GM23338 (cell line): ENCODE results near the gene MYOF. TPM values are rescaled to one million over a fixed set of nuclear protein-coding genes. Genes with fewer than 3 reads are reported as not detected.

Experiments used
- ATAC-seq: fragments of 200-7000 bp; cut with Tn5 transposase; 3 replicates; pipeline ENCODE4 v1.9.1; 2020
- DNase-seq: peaks from one replicate; pipeline ENCODE4 v3.0.0-alpha.2; 2015; ENCODE audit warnings: low spot score
- H2AFZ ChIP-seq: fragments of 200-600 bp; sonication (generic); 2 replicates; pipeline ENCODE4 v1.8.0; 2016; ENCODE audit warnings: antibody characterized with exemption, mild to moderate bottlenecking, moderate library complexity
- H3F3A ChIP-seq: fragments of 200-600 bp; sonication (generic); replicated peaks from 2 replicates; pipeline ENCODE4 v1.8.0; 2017; ENCODE audit warnings: antibody characterized with exemption, mixed run types, low read depth
- H3K27ac ChIP-seq: fragments of 200-600 bp; sonication (generic); 2 replicates; pipeline ENCODE4 v1.6.1; 2016; ENCODE audit warnings: low read depth
- H3K27me3 ChIP-seq: fragments of 200-600 bp; sonication (generic); 2 replicates; pipeline ENCODE4 v1.8.0; 2016; ENCODE audit warnings: mild to moderate bottlenecking, mixed run types, moderate library complexity; ENCODE audit not compliant: insufficient read depth
- H3K36me3 ChIP-seq: fragments of 200-600 bp; sonication (generic); 2 replicates; pipeline ENCODE4 v1.8.0; 2016; ENCODE audit warnings: mild to moderate bottlenecking; ENCODE audit not compliant: insufficient read depth
- H3K4me1 ChIP-seq: fragments of 200-600 bp; sonication (generic); 2 replicates; pipeline ENCODE4 v1.8.0; 2016; ENCODE audit warnings: mild to moderate bottlenecking, moderate library complexity; ENCODE audit not compliant: insufficient read depth
- H3K4me2 ChIP-seq: fragments of 200-600 bp; sonication (generic); 2 replicates; pipeline ENCODE4 v1.7.1; 2017; ENCODE audit warnings: mixed run types
- H3K4me3 ChIP-seq: fragments of 200-600 bp; sonication (generic); 2 replicates; pipeline ENCODE4 v1.6.1; 2016; ENCODE audit warnings: mixed run types
- H3K79me2 ChIP-seq: fragments of 200-600 bp; sonication (generic); replicated peaks from 2 replicates; pipeline ENCODE4 v1.8.0; 2017; ENCODE audit warnings: mild to moderate bottlenecking; ENCODE audit not compliant: insufficient read depth
- H3K9me2 ChIP-seq: fragments of 200-600 bp; sonication (generic); 2 replicates; pipeline ENCODE4 v1.8.0; 2017; ENCODE audit not compliant: insufficient read depth
- H4K20me1 ChIP-seq: fragments of 200-600 bp; sonication (generic); replicated peaks from 2 replicates; pipeline ENCODE4 v1.8.0; 2017; ENCODE audit warnings: mild to moderate bottlenecking; ENCODE audit not compliant: insufficient read depth
- H3K27ac Mint-ChIP-seq: 2 replicates; pipeline ENCODE4 v1.8.0; 2020; ENCODE audit warnings: inconsistent platforms, mild to moderate bottlenecking, moderate library complexity, mixed read lengths
- H3K27me3 Mint-ChIP-seq: 3 replicates; pipeline ENCODE4 v1.8.0; 2022; ENCODE audit warnings: low read depth, mild to moderate bottlenecking, moderate library complexity, mixed read lengths, inconsistent platforms; ENCODE audit not compliant: insufficient read depth, poor library complexity
- H3K36me3 Mint-ChIP-seq: 3 replicates; pipeline ENCODE4 v1.8.0; 2021; ENCODE audit warnings: low read depth, mild to moderate bottlenecking, inconsistent platforms, moderate library complexity, mixed read lengths
- H3K4me1 Mint-ChIP-seq: 3 replicates; pipeline ENCODE4 v1.8.0; 2020; ENCODE audit warnings: mild to moderate bottlenecking, inconsistent platforms, mixed read lengths
- H3K4me3 Mint-ChIP-seq: 3 replicates; pipeline ENCODE4 v1.8.0; 2021; ENCODE audit warnings: moderate library complexity, mild to moderate bottlenecking, inconsistent platforms, mixed read lengths
- H3K9me3 Mint-ChIP-seq: 3 replicates; pipeline ENCODE4 v1.8.0; 2020; ENCODE audit warnings: moderate library complexity, mild to moderate bottlenecking, inconsistent platforms, mixed read lengths
- EZH2 ChIP-seq: fragments of 200-600 bp; sonication (generic); IDR thresholded peaks from one replicate; pipeline ENCODE4 v1.8.0; 2017; ENCODE audit warnings: antibody characterized with exemption, mild to moderate bottlenecking, low read depth; ENCODE audit not compliant: unreplicated experiment
- EZH2phosphoT487 ChIP-seq: fragments of 200-600 bp; sonication (generic); IDR thresholded peaks from one replicate; pipeline ENCODE4 v1.8.1; 2018; ENCODE audit warnings: antibody characterized with exemption; ENCODE audit not compliant: unreplicated experiment
- JUNB ChIP-seq: IDR thresholded peaks from one replicate; pipeline ENCODE4 v1.6.1; 2016; ENCODE audit warnings: antibody characterized with exemption; ENCODE audit not compliant: unreplicated experiment
- NANOG ChIP-seq: IDR thresholded peaks from 2 replicates; pipeline ENCODE4 v1.6.1; 2016; ENCODE audit warnings: antibody characterized with exemption, borderline replicate concordance
- POLR2AphosphoS5 ChIP-seq: IDR thresholded peaks from 2 replicates; pipeline ENCODE4 v1.6.1; 2016; ENCODE audit warnings: antibody characterized with exemption, low read depth
- ZNF331 ChIP-seq: fragments of 250-450 bp; sonication (Bioruptor Pico); IDR thresholded peaks from 2 replicates; pipeline ENCODE4 v1.5.0; 2020; ENCODE audit warnings: low read depth, mild to moderate bottlenecking, moderate library complexity
- ZNF462 ChIP-seq: fragments of 250-450 bp; sonication (Bioruptor Pico); IDR thresholded peaks from 2 replicates; pipeline ENCODE4 v1.5.0; 2020; ENCODE audit warnings: mild to moderate bottlenecking, moderate library complexity
- polyA plus RNA-seq: library from polyadenylated mRNA; unstranded; fragments of >200 nt; fragmentation: Nextera tagmentation; extraction: Ambion mirVana; gene quantifications from 2 replicates; pipeline ENCODE4 v1.2.1, GENCODE V29; 2016
- total RNA-seq: library from RNA; depleted of rRNA; stranded (reverse); fragments of >200 nt; shearing (Covaris generic); gene quantifications from 2 replicates; pipeline ENCODE4 v1.2.3, GENCODE V29; 2014
- TF ChIP-seq, protein P1 (sequence below): IDR thresholded peaks from one replicate; pipeline ENCODE4 v1.6.1; 2018; ENCODE audit warnings: antibody characterized with exemption; ENCODE audit not compliant: unreplicated experiment
- TF ChIP-seq, protein P2 (sequence below): IDR thresholded peaks from 2 replicates; pipeline ENCODE4 v1.6.1; 2016; ENCODE audit warnings: antibody characterized with exemption

MYOF gene
- total and polyA plus RNA-seq, 2 experiments from 2014 or later = 0.82 to 1.4 TPM

DNA sequence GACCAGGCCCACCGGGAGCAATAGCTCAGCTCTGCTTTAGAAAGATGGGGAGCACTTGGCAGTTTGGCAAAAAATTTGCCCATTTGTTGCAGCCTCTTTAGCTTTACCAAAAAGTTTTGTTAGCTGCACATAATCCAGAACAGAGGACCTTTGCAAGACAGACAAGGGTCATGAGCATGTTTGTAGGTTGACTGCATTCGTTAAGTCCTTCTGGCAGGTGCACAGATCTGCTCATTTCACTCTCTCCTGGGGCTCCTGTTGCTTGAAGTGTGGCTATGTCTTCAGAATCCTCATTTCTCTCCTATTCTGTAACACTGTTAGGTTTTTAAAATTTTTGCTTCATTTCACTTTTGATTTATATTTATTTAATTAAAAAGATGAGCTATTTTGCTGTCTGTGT, 96.8 kb downstream of the MYOF start (continued):
- no peak for TF ChIP-seq ZNF462
- TF ChIP-seq, protein P1, sequence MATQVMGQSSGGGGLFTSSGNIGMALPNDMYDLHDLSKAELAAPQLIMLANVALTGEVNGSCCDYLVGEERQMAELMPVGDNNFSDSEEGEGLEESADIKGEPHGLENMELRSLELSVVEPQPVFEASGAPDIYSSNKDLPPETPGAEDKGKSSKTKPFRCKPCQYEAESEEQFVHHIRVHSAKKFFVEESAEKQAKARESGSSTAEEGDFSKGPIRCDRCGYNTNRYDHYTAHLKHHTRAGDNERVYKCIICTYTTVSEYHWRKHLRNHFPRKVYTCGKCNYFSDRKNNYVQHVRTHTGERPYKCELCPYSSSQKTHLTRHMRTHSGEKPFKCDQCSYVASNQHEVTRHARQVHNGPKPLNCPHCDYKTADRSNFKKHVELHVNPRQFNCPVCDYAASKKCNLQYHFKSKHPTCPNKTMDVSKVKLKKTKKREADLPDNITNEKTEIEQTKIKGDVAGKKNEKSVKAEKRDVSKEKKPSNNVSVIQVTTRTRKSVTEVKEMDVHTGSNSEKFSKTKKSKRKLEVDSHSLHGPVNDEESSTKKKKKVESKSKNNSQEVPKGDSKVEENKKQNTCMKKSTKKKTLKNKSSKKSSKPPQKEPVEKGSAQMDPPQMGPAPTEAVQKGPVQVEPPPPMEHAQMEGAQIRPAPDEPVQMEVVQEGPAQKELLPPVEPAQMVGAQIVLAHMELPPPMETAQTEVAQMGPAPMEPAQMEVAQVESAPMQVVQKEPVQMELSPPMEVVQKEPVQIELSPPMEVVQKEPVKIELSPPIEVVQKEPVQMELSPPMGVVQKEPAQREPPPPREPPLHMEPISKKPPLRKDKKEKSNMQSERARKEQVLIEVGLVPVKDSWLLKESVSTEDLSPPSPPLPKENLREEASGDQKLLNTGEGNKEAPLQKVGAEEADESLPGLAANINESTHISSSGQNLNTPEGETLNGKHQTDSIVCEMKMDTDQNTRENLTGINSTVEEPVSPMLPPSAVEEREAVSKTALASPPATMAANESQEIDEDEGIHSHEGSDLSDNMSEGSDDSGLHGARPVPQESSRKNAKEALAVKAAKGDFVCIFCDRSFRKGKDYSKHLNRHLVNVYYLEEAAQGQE = no peak

GRCh38 chr10:93384006-93384405, 98.1 kb downstream of the MYOF start:
- no peak overlapping the region for H3K4me2 ChIP-seq
- Mint-ChIP-seq H3K4me3 (no peak overlapping the region), H3K9me3 (no peaks in the 10 kb centered on the region), H3K36me3 (no peaks in the 10 kb centered on the region), H3K27me3 (peaks cover 7% of the 10 kb centered on the region), H3K4me1 (peaks cover 19% of the 10 kb centered on the region), H3K27ac (no peak overlapping the region)
- H3K27ac ChIP-seq = no peak overlapping the region
- no peaks in the 10 kb centered on the region for H3F3A ChIP-seq
- H3K4me1 ChIP-seq = no peaks in the 10 kb centered on the region
- DNase-seq = no peak
- ATAC-seq = no peak; the same call in 2 of the 3 replicates
- H3K9me2 ChIP-seq = no peaks in the 10 kb centered on the region; the same call in 1 of the 2 replicates
- no peaks in the 10 kb centered on the region for H4K20me1 ChIP-seq
- H3K36me3 ChIP-seq = no peaks in the 10 kb centered on the region
- H3K4me3 ChIP-seq = no peak overlapping the region
- H3K27me3 ChIP-seq = no peaks in the 10 kb centered on the region
- H3K79me2 ChIP-seq = no peaks in the 10 kb centered on the region
- H2AFZ ChIP-seq = peak overlapping the region; percentile 63
- TF ChIP-seq, protein P2, sequence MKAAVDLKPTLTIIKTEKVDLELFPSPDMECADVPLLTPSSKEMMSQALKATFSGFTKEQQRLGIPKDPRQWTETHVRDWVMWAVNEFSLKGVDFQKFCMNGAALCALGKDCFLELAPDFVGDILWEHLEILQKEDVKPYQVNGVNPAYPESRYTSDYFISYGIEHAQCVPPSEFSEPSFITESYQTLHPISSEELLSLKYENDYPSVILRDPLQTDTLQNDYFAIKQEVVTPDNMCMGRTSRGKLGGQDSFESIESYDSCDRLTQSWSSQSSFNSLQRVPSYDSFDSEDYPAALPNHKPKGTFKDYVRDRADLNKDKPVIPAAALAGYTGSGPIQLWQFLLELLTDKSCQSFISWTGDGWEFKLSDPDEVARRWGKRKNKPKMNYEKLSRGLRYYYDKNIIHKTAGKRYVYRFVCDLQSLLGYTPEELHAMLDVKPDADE = no peak
- no peak for TF ChIP-seq EZH2
- TF ChIP-seq POLR2AphosphoS5 = no peak
- TF ChIP-seq ZNF331 (CRISPR knock-in tag) = no peak
- TF ChIP-seq EZH2phosphoT487 = no peak
- TF ChIP-seq JUNB = no peak
- TF ChIP-seq, protein P1 = no peak
- no peak for TF ChIP-seq NANOG
